RWPE1 (cell line): ENCODE results near the gene GINS1.

ENCODE experiments used
- CTCF ChIA-PET: fragments of 350-600 bp; sonication (Branson Sonifier 250); formaldehyde crosslinking; extraction: SDS; loops from one replicate; lab custom pipeline; 2021; lab: Yijun Ruan, JAX
- POLR2A ChIA-PET: fragments of 400-600 bp; formaldehyde crosslinking; extraction: SDS; loops from one replicate; lab custom pipeline; 2020; ENCODE audit warnings: antibody characterized with exemption; ENCODE audit not compliant: low non-redundant PET; lab: Yijun Ruan, JAX
- DNase-seq: peaks from one replicate; pipeline ENCODE4 v3.0.0; 2012; ENCODE audit warnings: low spot score
- H3K27ac ChIP-seq: fragments of 450-650 bp; 2 replicates; pipeline ENCODE4 v1.5.1; 2017
- CTCF ChIP-seq: fragments of 450-650 bp; conservative IDR thresholded peaks from 2 replicates; pipeline ENCODE4 v1.5.1; 2017; ENCODE audit warnings: low read depth, mild to moderate bottlenecking

Gene GINS1

GRCh38 chr20:25376236-25376635 is 31.2 kb upstream of the GINS1 start:
- CTCF ChIA-PET = interaction anchor here (0.6 to 0.7 kb wide), 2 partner anchors 28 to 371 kb away, joined by 4 to 5 read pairs; no protein-coding TSS in a partner anchor
- TF ChIP-seq CTCF = no peak
- POLR2A ChIA-PET = no interaction called here
- DNase-seq = no peak
- no peak overlapping the region for H3K27ac ChIP-seq

GRCh38 chr20:25376886-25377285 is 30.6 kb upstream of the GINS1 start:
- ChIA-PET CTCF (no interaction called here), POLR2A (no interaction called here)
- H3K27ac ChIP-seq = no peak overlapping the region
- no peak for TF ChIP-seq CTCF
- no peak for DNase-seq

- ChIA-PET POLR2A (interaction anchor here (0.6 kb wide), 1 partner anchor 255 kb away, joined by 6 read pairs; no protein-coding TSS in a partner anchor), CTCF (no interaction called here)
- no peak for TF ChIP-seq CTCF
- H3K27ac ChIP-seq = no peak overlapping the region
- DNase-seq = no peak
Observed at GRCh38 chr20:25378189-25378883, 29.1 kb upstream of the GINS1 start.

GRCh38 chr20:25378884-25379733 is 28.4 kb upstream of the GINS1 start:
- DNase-seq = no peak
- TF ChIP-seq CTCF = no peak
- ChIA-PET CTCF (no interaction called here), POLR2A (interaction anchor here (0.6 kb wide), 1 partner anchor 254 kb away, joined by 6 read pairs; no protein-coding TSS in a partner anchor)
- H3K27ac ChIP-seq = no peak overlapping the region

- no peak for DNase-seq
- TF ChIP-seq CTCF = no peak
- no peak overlapping the region for H3K27ac ChIP-seq
- ChIA-PET CTCF (no interaction called here), POLR2A (no interaction called here)
Observed at GRCh38 chr20:25380945-25381614, 26.4 kb upstream of the GINS1 start.

GRCh38 chr20:25382704-25383370 is 24.6 kb upstream of the GINS1 start:
- no peak for DNase-seq
- TF ChIP-seq CTCF = no peak
- CTCF ChIA-PET = no interaction called here
- H3K27ac ChIP-seq = no peak overlapping the region
- POLR2A ChIA-PET = no interaction called here
